ENCODE measurements around the gene DGUOK.

Gene DGUOK

GRCh38 chr2:73983322-73984202 is 56.9 kb downstream of the DGUOK start:
- no peak for DNase-seq

GRCh38 chr2:73984203-73984921 is 57.7 kb downstream of the DGUOK start, which contains the start of gene TET3:
Gene TET3 (plus strand): TSS chr2:73984910. CDS start chr2:73986404, 1,494 bp downstream.
- DNase-seq = no peak

DNA sequence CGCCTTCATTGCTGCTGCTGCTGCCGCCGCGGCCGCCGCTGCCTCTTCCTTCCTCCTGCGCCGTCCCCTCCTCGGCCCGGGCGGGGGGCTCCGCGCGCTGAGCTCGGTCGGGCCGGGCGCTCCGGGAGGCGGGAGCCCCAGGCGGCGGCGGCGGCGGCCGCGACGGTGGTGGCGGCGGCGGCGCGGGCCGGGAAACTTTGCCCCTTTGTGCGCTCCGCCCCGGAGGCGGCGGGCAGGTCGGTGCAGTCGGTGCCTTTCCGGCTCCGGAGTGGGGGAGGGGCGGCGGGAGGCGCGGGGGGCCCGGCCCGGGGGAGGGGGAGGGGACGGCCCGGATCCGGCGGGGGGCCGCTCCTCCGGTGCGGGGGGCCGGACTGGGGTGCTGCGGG is 58.2 kb downstream of the DGUOK start:
- DNase-seq = no peak

GRCh38 chr2:73985308-73986084 is 58.8 kb downstream of the DGUOK start:
- DNase-seq = no peak

GRCh38 chr2:73986085-73986681 is 59.5 kb downstream of the DGUOK start:
- DNase-seq = no peak

DNA sequence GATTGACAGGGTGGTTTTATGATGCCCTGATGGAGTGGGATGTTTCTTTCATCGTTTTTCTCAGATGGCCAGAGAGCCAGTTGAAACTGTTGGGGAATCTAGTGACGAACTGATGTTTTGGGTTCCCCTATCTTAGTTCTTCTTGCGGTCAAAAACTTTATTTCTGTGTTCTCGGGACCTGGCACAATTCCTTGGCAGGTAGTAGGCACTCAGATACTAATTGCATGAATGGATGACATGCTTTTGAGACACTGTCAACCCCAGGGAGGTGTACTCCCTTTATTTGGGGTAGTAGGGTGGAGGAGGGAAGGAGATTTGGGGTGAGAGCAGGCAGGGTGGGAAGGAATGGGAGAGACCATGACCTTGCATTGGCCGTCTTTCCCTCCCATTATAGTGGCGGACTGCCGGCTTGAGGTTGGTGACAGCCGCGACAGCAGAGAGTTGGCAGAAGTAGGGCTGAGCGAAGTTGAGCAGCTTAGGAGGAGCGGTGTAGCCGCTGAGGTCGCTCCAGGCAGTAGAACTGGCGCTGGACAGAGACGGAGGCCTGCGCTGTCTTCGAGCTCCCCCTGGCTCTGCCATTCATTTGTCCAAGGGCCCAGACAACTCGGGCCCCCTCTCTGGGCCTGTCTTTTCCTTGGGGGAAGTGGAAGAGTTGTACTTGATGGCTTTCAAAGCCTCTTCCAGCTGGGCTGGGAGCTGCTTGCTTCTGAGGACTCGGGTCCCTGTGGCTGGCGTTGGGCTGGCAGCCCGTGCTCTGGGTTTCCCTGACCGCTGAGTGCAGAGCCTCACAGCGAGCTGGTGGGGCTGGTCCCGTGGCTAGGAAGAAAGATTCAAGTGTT is 60.6 kb downstream of the DGUOK start:
- DNase-seq = no peak

GRCh38 chr2:73987948-73988700 is 61.4 kb downstream of the DGUOK start:
- DNase-seq = no peak

GRCh38 chr2:73989972-73990371 is 63.3 kb downstream of the DGUOK start:
- no peak for DNase-seq

GRCh38 chr2:73990531-73990930 is 63.9 kb downstream of the DGUOK start:
- no peak for DNase-seq

DNA sequence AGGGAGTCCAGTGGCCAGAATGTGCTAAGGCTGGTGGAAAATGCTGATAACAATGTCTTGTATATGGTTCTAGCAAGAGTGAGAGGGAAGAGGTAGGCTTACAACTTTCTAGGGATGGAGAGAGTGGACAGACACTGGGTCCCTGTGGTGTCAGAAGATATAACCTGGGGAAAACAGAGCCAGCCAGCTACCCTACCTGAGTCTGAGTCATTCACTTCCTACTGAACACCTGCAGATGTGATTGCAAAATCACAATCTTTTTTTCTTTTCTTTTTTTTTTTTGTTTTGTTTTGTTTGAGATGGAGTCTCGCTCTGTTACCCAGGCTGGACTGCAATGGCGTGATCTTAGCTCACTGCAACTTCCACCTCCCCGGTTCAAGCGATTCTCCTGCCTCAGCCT is 65.4 kb downstream of the DGUOK start:
- no peak for DNase-seq

DNA sequence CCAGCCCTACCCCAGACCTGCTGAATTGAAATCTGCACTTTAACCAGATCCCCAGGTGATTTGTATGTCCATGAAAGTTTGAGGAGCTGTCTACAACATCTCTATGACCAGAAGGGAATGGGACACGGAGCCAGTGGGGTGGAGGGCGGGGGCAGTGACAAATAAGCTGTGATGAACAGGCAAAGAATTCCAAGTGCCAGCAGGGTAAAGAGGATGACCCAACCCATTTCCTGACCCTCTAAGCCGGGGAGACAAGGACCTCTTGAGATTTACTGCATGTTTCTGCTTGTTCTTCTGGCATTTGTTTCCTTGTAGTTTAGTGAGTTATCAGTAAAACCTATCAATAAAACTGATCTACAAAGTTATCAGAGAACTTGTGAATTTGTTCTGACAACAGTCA is 66.7 kb downstream of the DGUOK start:
- no peak for DNase-seq

DNA sequence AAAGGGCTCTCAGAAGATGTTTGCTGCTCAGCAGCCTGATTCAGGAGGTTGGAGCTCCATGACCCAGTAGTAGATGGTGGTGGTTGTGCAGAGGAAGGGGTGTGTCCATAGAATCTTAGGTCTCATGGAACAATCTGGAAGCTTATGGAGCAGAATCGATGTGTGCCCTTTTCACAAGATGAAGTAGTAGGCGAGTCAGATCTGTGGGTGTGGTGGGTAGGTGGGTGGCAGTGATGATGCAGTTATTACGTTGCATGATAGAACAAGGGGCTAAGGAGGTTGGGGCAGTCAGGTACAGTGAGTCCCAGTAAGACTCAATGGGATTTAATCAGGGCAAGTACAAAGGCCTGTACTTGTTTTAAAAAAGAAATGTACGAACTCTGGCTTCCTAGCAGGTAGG is 67.1 kb downstream of the DGUOK start:
- no peak for DNase-seq

GRCh38 chr2:73994178-73994831 is 67.6 kb downstream of the DGUOK start:
- no peak for DNase-seq

DNA sequence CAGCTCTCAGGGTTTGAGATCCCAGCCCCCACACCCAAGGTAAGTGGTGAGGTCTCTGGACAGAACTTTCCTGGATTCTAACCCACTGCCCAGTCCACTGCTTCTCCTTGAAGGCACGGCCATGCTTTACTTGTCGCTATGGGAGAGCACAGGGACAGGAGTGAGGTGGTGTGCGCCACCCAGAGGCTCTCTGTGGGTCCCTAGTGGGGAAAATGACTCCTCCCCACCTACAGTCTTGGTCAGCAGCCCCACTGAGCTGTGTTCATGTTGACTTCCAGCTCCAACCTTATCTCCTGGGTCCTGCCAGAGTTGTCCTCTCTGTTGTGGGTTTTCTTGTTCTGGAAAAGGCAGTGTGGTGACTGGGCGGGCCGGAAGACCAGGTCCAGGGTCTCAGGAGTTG is 69.1 kb downstream of the DGUOK start:
- no peak for DNase-seq

DNA sequence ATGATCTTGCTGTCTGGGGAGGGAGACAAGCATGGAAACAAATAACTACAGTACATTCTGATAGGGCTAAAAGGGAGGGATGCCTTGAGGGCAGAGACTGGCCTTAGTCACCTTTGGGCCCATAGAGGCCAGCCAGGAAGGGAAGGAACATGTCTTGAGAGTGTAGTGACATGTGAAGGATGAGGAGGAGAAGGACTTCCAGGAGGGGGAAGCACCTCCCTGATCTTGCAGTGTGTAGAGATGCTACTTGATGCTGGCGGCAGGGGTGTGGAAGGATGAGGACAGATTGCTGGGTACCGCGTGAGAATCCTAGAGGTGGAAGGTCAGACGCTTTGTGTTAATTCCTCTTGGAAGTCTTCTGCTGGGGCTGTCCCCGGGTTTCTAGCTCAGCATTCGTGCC is 71.1 kb downstream of the DGUOK start:
- DNase-seq = no peak

DNA sequence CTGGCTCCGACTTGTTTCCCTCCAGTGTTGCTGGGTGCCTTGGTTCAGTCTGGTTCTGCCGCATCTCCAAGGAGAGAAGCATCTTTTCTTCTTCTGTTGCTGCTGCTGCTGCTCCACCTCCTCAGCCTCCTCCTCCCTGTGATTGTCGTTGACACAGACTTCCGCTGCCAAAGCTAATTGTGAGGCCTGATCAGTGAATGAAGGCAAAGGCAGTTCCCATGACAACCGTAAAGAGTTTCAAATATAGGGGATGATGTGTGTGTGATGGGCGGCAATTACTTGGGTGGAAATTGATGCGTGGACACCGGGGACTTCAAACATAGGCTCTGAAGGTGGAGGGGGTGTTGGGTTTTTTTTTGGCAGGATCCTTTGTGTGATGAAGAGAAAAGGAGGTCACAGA is 71.8 kb downstream of the DGUOK start:
- DNase-seq = no peak

GRCh38 chr2:73998933-73999332 is 72.3 kb downstream of the DGUOK start:
- DNase-seq = no peak

GRCh38 chr2:73999881-74000597 is 73.4 kb downstream of the DGUOK start:
- DNase-seq = peak; percentile 80

DNA sequence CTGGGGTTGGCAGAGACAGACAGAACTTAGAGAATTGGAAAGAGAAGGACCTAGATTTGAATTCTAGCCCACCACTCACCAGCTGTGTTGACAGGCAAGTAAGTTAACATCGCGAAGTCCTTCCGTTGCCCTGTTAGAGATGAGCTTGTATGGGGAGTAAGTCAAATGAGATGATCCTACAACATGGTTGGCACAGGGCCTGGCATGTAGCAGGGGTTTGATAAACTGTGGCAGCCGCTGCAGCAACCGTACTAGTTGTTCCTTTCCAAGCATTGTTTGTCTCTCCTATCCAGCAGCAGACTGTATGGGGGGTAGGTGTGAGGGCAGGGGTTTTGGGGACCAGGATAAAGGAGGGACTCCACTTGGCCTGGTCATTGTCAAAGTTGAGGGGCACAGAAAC is 74.0 kb downstream of the DGUOK start:
- no peak for DNase-seq

GRCh38 chr2:74001121-74001520 is 74.4 kb downstream of the DGUOK start:
- DNase-seq = no peak

Data from kidney glomerular epithelial cell (primary cell).